Putamen (tissue), 1 donor: ENCODE data around the gene ACMSD.
A peak's percentile ranks its signal among the peaks of the same experiment; 100 is the strongest.
"Not testable (repeated sequence)": the region's sequence is repeated elsewhere in the genome, so short reads cannot be mapped to it uniquely, and the experiment has no call there.

Source experiments
- DNase-seq: peaks from one replicate; pipeline ENCODE4 v3.0.0-alpha.2; 2016; ENCODE audit warnings: low spot score

Gene ACMSD

GRCh38 chr2:134907441-134908116, 69.2 kb downstream of the ACMSD start:
- not testable (repeated sequence) for DNase-seq

GRCh38 chr2:134910763-134911399, 72.5 kb downstream of the ACMSD start:
- no peak for DNase-seq

GRCh38 chr2:134911400-134911785, 73.0 kb downstream of the ACMSD start:
- no peak for DNase-seq

- DNase-seq: no peak
These were observed 73.9 kb downstream of the ACMSD start for GRCh38 chr2:134912361-134912760.

- DNase-seq: no peak
These were observed 79.0 kb downstream of the ACMSD start for GRCh38 chr2:134917360-134917865.

GRCh38 chr2:134917888-134918525, 79.6 kb downstream of the ACMSD start:
- DNase-seq: no peak

- peak; percentile 99 for DNase-seq
These were observed 80.3 kb downstream of the ACMSD start, which contains the start of gene CCNT2 for GRCh38 chr2:134918526-134919340. TSS of gene CCNT2 (plus strand) at chr2:134918822. CDS start at chr2:134918855, 33 bp downstream.

GRCh38 chr2:134919341-134920210, 81.2 kb downstream of the ACMSD start:
- peak; percentile 37 for DNase-seq

GRCh38 chr2:134924912-134925311, 86.5 kb downstream of the ACMSD start:
- DNase-seq: no peak

GRCh38 chr2:134926231-134926931, 88.0 kb downstream of the ACMSD start:
- DNase-seq: no peak

- no peak for DNase-seq
These were observed 88.8 kb downstream of the ACMSD start for GRCh38 chr2:134927195-134927594.

GRCh38 chr2:134932864-134933526, 94.6 kb downstream of the ACMSD start:
- no peak for DNase-seq

GRCh38 chr2:134933732-134934131, 95.3 kb downstream of the ACMSD start:
- no peak for DNase-seq

GRCh38 chr2:134934150-134934549, 95.7 kb downstream of the ACMSD start:
- DNase-seq: no peak

GRCh38 chr2:134934641-134935040, 96.2 kb downstream of the ACMSD start:
- no peak for DNase-seq

GRCh38 chr2:134936691-134937090, 98.3 kb downstream of the ACMSD start:
- no peak for DNase-seq

GRCh38 chr2:134943540-134943939, 105.1 kb downstream of the ACMSD start:
- no peak for DNase-seq

GRCh38 chr2:134944975-134945374, 106.6 kb downstream of the ACMSD start:
- DNase-seq: no peak

- no peak for DNase-seq
These were observed 107.7 kb downstream of the ACMSD start for GRCh38 chr2:134946073-134946472.
